Stimulated activated CD4-positive, alpha-beta T cell treated with anti-CD3 and anti-CD28 coated beads, Interleukin-12 subunit alpha, Interleukin-12 subunit beta, amount 100 ng/mL, for 48 hours (primary cell): ENCODE measurements around the gene AOPEP.
"Not testable (repeated sequence)": the region's sequence is repeated elsewhere in the genome, so short reads cannot be mapped to it uniquely, and the experiment has no call there.

Experiments
- DNase-seq, 3 donors: peaks; one replicate each; pipeline ENCODE4 v3.0.0-alpha.2; 2020; ENCODE audit warnings: low read depth in 2 of 3, low spot score in 1 of 3

The AOPEP gene

DNA sequence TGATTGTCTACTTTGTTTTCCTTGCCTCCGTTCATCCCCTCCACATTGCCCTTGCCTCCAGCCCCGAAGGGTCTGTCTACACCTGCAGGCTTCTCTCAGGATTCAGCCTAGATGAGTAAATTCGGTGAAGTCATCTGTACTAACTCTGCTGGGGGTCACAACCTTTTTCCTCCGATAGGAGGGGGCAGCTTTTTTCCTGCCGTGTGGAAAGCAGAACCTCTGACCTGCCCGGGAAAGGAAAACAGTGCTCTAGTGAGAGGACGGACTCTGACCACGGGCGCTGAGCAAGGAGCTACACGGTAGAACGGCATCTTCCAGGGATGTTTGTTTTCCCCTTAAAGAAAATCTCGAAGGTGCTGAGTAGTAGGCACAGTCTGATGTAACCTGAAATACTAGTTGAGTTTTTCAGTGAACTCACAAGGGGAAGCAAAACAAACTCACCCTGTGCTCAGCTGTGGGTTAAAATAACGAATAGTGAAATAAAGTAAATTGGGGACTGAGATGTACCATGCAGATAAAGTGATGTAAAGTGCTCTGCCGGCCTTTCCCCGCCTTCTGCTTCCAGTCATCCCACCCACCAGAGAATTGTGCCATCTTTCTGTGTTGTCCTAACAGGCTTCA, 281.8 kb downstream of the AOPEP start:
- no peak for DNase-seq

- no peak for DNase-seq
Measured at GRCh38 chr9:95009459-95009858, 283.0 kb downstream of the AOPEP start.

- no peak for DNase-seq
Measured at GRCh38 chr9:95010431-95010838, 283.9 kb downstream of the AOPEP start.

DNA sequence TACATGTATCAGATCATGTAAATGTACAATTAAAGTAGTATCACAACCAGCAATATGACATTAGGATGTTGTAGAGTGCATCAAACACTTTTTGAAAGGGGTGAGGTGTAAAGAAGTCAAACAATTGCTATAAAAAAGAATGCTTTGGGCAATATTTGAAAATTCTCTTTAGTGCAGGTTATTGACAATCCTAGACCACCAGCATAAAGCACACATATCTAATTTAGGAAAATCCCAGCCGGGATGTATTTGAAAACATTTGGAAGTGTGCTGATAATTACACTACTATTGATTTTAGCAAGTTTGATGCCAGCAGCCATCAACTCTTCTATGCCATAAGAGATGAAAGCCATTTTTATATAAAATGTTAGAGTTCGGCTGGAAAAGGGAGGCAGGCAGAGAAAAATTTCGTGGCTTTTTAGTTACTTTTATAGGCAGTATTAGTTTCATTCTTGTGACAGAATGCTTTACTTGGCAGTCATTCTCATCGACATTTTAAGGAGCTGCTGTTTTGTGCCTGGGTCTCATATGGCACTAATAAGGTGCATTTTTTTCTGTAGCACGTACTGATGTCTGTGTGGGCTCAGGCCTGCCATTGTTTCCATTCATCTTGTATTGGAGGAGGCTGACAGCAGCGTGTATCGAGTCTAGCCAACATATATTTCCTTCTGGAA, 285.7 kb downstream of the AOPEP start:
- DNase-seq: no peak

- DNase-seq: no peak
Measured at GRCh38 chr9:95012902-95013301, 286.4 kb downstream of the AOPEP start.

GRCh38 chr9:95014917-95015316, 288.4 kb downstream of the AOPEP start:
- no peak for DNase-seq

GRCh38 chr9:95015569-95015968, 289.1 kb downstream of the AOPEP start:
- DNase-seq: no peak

GRCh38 chr9:95017062-95017461, 290.6 kb downstream of the AOPEP start:
- no peak for DNase-seq

- DNase-seq: no peak
Measured at GRCh38 chr9:95017661-95018060, 291.2 kb downstream of the AOPEP start.

GRCh38 chr9:95018099-95018936, 291.8 kb downstream of the AOPEP start:
- no peak for DNase-seq

DNA sequence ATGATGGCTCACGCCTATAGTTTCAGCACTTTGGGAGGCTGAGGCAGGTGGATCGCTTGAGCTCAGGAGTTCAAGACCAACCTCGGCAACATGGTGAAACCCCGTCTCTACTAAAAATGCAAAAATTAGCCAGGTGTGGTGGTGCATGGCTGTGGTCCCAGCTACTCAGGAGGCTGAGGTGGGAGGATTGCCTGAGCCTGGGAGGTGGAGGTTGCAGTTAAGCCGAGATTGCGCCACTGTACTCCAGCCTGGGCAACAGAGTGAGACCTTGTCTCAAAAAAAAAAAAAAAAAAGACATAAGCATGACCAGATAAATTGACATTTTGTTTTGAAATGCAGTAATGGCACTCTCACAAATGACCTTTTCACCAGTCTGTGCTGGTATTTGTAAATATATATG, 294.1 kb downstream of the AOPEP start:
- DNase-seq: not testable (repeated sequence)

DNA sequence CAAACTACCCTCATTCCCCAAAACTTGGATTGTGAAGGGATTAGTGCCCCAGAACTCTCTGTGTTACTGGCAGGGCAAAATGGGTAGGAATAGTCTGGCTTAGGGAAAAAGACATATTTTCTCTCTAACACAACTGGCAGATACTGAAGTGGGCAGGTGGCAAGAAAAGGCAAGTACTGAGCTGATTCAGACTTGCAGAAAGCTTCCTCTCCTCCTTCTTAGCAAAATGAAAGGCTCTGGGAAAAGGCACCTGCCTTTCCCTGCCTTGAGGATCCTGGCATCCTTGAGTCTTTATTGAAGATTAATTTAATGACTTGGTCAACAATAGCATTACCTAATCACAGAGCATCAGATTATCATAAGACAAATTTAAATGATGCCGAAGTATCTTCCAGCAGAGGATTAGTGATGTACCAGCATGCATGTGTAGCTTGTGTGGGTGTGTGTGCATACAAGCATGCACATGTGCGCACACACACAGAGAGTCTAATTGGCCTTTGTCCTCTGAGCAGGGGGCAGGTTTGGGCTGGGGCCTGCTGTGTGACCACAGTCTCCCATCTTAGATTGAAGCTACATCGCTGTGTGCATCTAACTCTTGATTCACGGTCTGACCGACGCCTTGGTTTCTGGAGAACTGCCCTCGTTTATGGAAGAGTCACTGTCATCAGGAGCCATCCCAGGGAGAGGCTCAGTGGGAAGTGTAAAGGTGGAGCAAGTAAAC, 294.8 kb downstream of the AOPEP start:
- DNase-seq: no peak

GRCh38 chr9:95022657-95023056, 296.2 kb downstream of the AOPEP start:
- DNase-seq: no peak

- no peak for DNase-seq
Measured at GRCh38 chr9:95023217-95024003, 296.9 kb downstream of the AOPEP start.

- DNase-seq: no peak
Measured at GRCh38 chr9:95024097-95024671, 297.7 kb downstream of the AOPEP start.

DNA sequence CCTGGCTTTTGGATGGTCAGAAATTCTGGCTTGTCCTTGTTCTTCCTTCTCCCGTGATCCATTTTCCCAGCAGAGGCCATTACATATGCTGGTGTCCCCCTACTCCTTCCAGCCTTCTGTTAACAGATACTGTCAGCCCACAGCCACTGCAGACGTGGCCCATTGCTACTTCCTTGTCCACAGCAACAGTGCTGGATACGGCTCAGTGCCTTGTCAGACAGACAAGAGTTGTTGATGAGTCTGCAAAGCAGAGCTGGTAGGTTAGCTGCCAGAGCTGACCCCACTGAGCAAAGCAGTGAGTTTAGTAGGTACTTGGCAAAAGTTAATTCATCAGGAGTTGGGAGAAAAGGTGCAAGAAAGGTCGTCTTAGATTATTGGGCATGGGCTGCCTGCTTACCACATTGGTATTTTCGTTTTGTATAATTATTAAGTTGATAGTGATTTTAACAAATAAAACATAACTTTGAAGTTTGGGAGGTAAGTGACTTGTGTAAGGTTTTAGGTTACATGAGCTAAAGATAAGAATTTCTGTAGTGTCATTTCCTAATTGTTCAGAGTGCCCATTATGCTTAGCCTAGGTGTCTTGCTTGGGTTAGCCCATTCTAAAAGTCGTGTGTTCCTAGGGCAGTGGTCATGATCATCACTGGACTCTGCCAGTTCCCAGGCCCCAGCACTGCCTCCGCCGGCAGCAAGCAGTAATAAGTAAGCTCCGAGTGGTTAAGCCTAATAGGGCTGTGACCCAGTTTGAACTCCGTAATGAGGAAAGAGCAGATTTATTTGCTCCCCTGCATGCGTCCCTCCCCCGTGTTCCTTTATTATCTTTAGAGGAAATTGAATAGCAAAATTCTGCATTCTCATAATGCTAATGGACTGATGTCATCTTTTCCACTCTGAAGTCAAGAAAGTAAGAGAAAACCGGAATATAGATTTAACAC, 299.0 kb downstream of the AOPEP start:
- DNase-seq: no peak

GRCh38 chr9:95026148-95026524, 299.6 kb downstream of the AOPEP start:
- DNase-seq: no peak

GRCh38 chr9:95027914-95028852, 301.7 kb downstream of the AOPEP start:
- DNase-seq: no peak
